HL-60 (cell line): ENCODE results near the gene FSIP1.

ENCODE experiments used
- GABPA ChIP-seq: IDR thresholded peaks from 2 replicates; pipeline ENCODE4 v1.6.1; 2012; ENCODE audit warnings: low read depth
- POLR2AphosphoS5 ChIP-seq: IDR thresholded peaks from 2 replicates; pipeline ENCODE4 v1.6.1; 2012; ENCODE audit warnings: low read depth
- TF ChIP-seq, protein P1 (sequence below): IDR thresholded peaks from one replicate; pipeline ENCODE4 v1.5.1; 2011; ENCODE audit warnings: low read length, control low read depth, inconsistent platforms; ENCODE audit not compliant: insufficient read depth
- TF ChIP-seq, protein P2 (sequence below): IDR thresholded peaks from 2 replicates; pipeline ENCODE4 v1.6.1; 2012; ENCODE audit warnings: low read depth; ENCODE audit not compliant: insufficient replicate concordance

DNA sequence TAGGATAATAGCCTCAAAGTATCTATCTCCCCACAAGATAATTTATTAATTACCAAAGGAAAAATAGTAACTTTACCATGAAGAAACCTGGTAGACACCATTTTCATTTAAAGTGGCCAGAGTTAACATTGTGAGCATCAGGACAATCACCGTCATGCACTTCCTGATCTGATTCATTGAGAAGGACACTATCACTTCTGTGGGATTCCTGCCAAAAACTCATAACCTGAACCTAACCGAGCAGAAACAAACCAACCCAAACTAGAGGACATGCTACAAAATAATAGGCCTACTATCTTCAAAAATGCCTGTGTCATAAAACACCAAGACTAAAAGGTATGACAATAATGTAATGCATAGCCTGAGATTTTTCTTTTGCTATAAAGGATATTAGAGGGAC, 39.0 kb downstream of the FSIP1 start:
- TF ChIP-seq, protein P1, sequence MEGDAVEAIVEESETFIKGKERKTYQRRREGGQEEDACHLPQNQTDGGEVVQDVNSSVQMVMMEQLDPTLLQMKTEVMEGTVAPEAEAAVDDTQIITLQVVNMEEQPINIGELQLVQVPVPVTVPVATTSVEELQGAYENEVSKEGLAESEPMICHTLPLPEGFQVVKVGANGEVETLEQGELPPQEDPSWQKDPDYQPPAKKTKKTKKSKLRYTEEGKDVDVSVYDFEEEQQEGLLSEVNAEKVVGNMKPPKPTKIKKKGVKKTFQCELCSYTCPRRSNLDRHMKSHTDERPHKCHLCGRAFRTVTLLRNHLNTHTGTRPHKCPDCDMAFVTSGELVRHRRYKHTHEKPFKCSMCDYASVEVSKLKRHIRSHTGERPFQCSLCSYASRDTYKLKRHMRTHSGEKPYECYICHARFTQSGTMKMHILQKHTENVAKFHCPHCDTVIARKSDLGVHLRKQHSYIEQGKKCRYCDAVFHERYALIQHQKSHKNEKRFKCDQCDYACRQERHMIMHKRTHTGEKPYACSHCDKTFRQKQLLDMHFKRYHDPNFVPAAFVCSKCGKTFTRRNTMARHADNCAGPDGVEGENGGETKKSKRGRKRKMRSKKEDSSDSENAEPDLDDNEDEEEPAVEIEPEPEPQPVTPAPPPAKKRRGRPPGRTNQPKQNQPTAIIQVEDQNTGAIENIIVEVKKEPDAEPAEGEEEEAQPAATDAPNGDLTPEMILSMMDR = no peak
- TF ChIP-seq GABPA = no peak
- TF ChIP-seq POLR2AphosphoS5 = no peak
- TF ChIP-seq, protein P2, sequence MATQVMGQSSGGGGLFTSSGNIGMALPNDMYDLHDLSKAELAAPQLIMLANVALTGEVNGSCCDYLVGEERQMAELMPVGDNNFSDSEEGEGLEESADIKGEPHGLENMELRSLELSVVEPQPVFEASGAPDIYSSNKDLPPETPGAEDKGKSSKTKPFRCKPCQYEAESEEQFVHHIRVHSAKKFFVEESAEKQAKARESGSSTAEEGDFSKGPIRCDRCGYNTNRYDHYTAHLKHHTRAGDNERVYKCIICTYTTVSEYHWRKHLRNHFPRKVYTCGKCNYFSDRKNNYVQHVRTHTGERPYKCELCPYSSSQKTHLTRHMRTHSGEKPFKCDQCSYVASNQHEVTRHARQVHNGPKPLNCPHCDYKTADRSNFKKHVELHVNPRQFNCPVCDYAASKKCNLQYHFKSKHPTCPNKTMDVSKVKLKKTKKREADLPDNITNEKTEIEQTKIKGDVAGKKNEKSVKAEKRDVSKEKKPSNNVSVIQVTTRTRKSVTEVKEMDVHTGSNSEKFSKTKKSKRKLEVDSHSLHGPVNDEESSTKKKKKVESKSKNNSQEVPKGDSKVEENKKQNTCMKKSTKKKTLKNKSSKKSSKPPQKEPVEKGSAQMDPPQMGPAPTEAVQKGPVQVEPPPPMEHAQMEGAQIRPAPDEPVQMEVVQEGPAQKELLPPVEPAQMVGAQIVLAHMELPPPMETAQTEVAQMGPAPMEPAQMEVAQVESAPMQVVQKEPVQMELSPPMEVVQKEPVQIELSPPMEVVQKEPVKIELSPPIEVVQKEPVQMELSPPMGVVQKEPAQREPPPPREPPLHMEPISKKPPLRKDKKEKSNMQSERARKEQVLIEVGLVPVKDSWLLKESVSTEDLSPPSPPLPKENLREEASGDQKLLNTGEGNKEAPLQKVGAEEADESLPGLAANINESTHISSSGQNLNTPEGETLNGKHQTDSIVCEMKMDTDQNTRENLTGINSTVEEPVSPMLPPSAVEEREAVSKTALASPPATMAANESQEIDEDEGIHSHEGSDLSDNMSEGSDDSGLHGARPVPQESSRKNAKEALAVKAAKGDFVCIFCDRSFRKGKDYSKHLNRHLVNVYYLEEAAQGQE = no peak
